Adrenal gland (tissue), 5 donors: Measurements from ENCODE around the gene SMAD3.

Experiments
- POLR2A ChIP-seq, 2 donors: fragments of 450-650 bp; IDR thresholded peaks; one replicate each; pipeline ENCODE4 v1.6.1; 2017; ENCODE audit warnings: antibody characterized with exemption in 2 of 2, mild to moderate bottlenecking in 2 of 2, moderate library complexity in 1 of 2
- TF ChIP-seq, protein P1 (sequence below), 6 experiments: fragments of 450-650 bp in 4 of 6; fragments of 200-600 bp in 2 of 6; sonication (generic) in 1 of 6; IDR thresholded peaks; 1 replicate in 5 of 6; 2 replicates in 1 of 6; pipeline versions ENCODE4 v1.5.1 to v1.8.0; 2016 to 2021; ENCODE audit warnings: antibody characterized with exemption in 6 of 6, mild to moderate bottlenecking in 2 of 6, moderate library complexity in 1 of 6
- donor health status: DM: no; HTN: no; CAD: no.

DNA sequence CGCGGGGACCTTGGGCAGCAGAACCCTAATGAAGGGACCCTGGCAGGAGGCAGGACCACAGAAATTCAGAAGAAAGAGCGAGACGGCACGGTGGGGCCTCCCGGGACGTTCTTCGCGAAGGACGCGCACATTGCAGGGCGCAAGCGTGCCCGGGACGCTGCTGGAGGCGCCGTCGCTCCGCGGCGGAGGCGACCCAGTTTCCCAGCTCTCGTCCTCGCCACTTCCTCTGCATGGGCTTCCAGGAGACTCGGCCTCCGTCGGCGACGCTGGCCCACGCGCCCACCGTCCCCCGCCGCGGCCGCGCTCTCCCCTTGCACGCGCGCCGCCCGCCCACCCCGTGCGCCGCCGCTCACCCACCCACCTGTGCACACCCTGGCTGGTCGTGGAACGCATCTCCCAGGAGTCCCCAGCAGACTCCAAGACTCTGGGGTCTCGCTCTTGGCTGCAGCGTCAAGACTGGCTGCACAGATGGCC is 31.8 kb upstream of the SMAD3 start:
- TF ChIP-seq, protein P1, sequence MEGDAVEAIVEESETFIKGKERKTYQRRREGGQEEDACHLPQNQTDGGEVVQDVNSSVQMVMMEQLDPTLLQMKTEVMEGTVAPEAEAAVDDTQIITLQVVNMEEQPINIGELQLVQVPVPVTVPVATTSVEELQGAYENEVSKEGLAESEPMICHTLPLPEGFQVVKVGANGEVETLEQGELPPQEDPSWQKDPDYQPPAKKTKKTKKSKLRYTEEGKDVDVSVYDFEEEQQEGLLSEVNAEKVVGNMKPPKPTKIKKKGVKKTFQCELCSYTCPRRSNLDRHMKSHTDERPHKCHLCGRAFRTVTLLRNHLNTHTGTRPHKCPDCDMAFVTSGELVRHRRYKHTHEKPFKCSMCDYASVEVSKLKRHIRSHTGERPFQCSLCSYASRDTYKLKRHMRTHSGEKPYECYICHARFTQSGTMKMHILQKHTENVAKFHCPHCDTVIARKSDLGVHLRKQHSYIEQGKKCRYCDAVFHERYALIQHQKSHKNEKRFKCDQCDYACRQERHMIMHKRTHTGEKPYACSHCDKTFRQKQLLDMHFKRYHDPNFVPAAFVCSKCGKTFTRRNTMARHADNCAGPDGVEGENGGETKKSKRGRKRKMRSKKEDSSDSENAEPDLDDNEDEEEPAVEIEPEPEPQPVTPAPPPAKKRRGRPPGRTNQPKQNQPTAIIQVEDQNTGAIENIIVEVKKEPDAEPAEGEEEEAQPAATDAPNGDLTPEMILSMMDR (IDR thresholded peaks at IDR 0.05): no peak
- no peak for TF ChIP-seq POLR2A (IDR thresholded peaks at IDR 0.05)
